Glutamatergic neuron (in vitro differentiated cells): Measurements from ENCODE around the gene SYNPR. TPM values are rescaled to one million over a fixed set of nuclear protein-coding genes. Genes with fewer than 3 reads are reported as not detected.
A peak's percentile ranks its signal among the peaks of the same experiment; 100 is the strongest.

Source experiments
- DNase-seq: peaks from one replicate; pipeline ENCODE4 v3.0.0; 2022
- H3K27ac Mint-ChIP-seq: one replicate; pipeline ENCODE4 v1.8.0; 2020; ENCODE audit warnings: mild to moderate bottlenecking, mixed read lengths, inconsistent platforms; ENCODE audit not compliant: unreplicated experiment
- H3K27me3 Mint-ChIP-seq: one replicate; pipeline ENCODE4 v1.8.0; 2020; ENCODE audit warnings: mild to moderate bottlenecking, moderate library complexity, mixed read lengths, inconsistent platforms; ENCODE audit not compliant: unreplicated experiment
- H3K36me3 Mint-ChIP-seq: one replicate; pipeline ENCODE4 v1.8.0; 2020; ENCODE audit warnings: mild to moderate bottlenecking, mixed read lengths, inconsistent platforms; ENCODE audit not compliant: unreplicated experiment
- H3K4me1 Mint-ChIP-seq: one replicate; pipeline ENCODE4 v1.8.0; 2020; ENCODE audit warnings: mild to moderate bottlenecking, low read depth, mixed read lengths, inconsistent platforms; ENCODE audit not compliant: unreplicated experiment
- H3K4me3 Mint-ChIP-seq: one replicate; pipeline ENCODE4 v1.8.0; 2020; ENCODE audit warnings: mild to moderate bottlenecking, mixed read lengths, inconsistent platforms; ENCODE audit not compliant: unreplicated experiment
- H3K9me3 Mint-ChIP-seq: one replicate; pipeline ENCODE4 v1.8.0; 2020; ENCODE audit warnings: mild to moderate bottlenecking, moderate library complexity, mixed read lengths, inconsistent platforms; ENCODE audit not compliant: unreplicated experiment
- CTCF ChIP-seq: fragments of 200-600 bp; sonication (generic); IDR thresholded peaks from one replicate; pipeline ENCODE4 v1.5.0; 2021; ENCODE audit not compliant: partially characterized antibody, unreplicated experiment
- total RNA-seq: library from RNA; stranded (reverse); fragmentation: NEBNext Ultra II Directional; extraction: Animal tissue kit (Norgen Biotek cat#: 25700); gene quantifications from one replicate; pipeline ENCODE4 v1.2.1, GENCODE V29; 2021; ENCODE audit not compliant: unreplicated experiment

SYNPR gene
- total RNA-seq, 1 donor from 2014 or later, result 6.1 TPM

GRCh38 chr3:63323766-63324165 is 45.7 kb downstream of the SYNPR start:
- no peaks in the 10 kb centered on the region for H3K36me3 Mint-ChIP-seq
- H3K27me3 Mint-ChIP-seq, result no peaks in the 10 kb centered on the region
- H3K9me3 Mint-ChIP-seq, result peaks cover 2% of the 10 kb centered on the region
- H3K4me3 Mint-ChIP-seq, result no peak overlapping the region
- peaks cover 7% of the 10 kb centered on the region for H3K4me1 Mint-ChIP-seq
- H3K27ac Mint-ChIP-seq, result no peak overlapping the region
- no peak for TF ChIP-seq CTCF
- DNase-seq, result no peak

- peaks cover 2% of the 10 kb centered on the region for H3K9me3 Mint-ChIP-seq
- H3K36me3 Mint-ChIP-seq, result no peaks in the 10 kb centered on the region
- H3K4me3 Mint-ChIP-seq, result no peak overlapping the region
- H3K27ac Mint-ChIP-seq, result peak overlapping the region; percentile 85
- peak; percentile 21 for DNase-seq
- TF ChIP-seq CTCF, result no peak
- H3K4me1 Mint-ChIP-seq, result peaks cover 7% of the 10 kb centered on the region
- H3K27me3 Mint-ChIP-seq, result no peaks in the 10 kb centered on the region
Observed at GRCh38 chr3:63324621-63325020, 46.5 kb downstream of the SYNPR start.

GRCh38 chr3:63325386-63325785 is 47.3 kb downstream of the SYNPR start:
- no peak overlapping the region for H3K27ac Mint-ChIP-seq
- H3K4me1 Mint-ChIP-seq, result peaks cover 7% of the 10 kb centered on the region
- H3K36me3 Mint-ChIP-seq, result no peaks in the 10 kb centered on the region
- H3K4me3 Mint-ChIP-seq, result no peak overlapping the region
- H3K9me3 Mint-ChIP-seq, result peaks cover 2% of the 10 kb centered on the region
- DNase-seq, result no peak
- TF ChIP-seq CTCF, result no peak
- H3K27me3 Mint-ChIP-seq, result no peaks in the 10 kb centered on the region

- Mint-ChIP-seq H3K27ac (no peak overlapping the region), H3K4me3 (no peak overlapping the region), H3K9me3 (peaks cover 2% of the 10 kb centered on the region)
Observed at GRCh38 chr3:63328365-63328764, 50.3 kb downstream of the SYNPR start.

GRCh38 chr3:63331520-63331919 is 53.4 kb downstream of the SYNPR start:
- DNase-seq, result no peak
- H3K27ac Mint-ChIP-seq, result no peak overlapping the region
- no peaks in the 10 kb centered on the region for H3K4me1 Mint-ChIP-seq
- no peaks in the 10 kb centered on the region for H3K27me3 Mint-ChIP-seq
- H3K36me3 Mint-ChIP-seq, result no peaks in the 10 kb centered on the region
- no peak for TF ChIP-seq CTCF
- H3K4me3 Mint-ChIP-seq, result no peak overlapping the region
- no peaks in the 10 kb centered on the region for H3K9me3 Mint-ChIP-seq

More at GRCh38 chr3:63328365-63328764, 50.3 kb downstream of the SYNPR start:
- TF ChIP-seq CTCF, result no peak
- no peak for DNase-seq
- no peaks in the 10 kb centered on the region for H3K27me3 Mint-ChIP-seq
- no peaks in the 10 kb centered on the region for H3K36me3 Mint-ChIP-seq
- peaks cover 7% of the 10 kb centered on the region for H3K4me1 Mint-ChIP-seq
